ENCODE measurements around the gene ANKRD65. TPM values are rescaled to one million over a fixed set of nuclear protein-coding genes. Genes with fewer than 3 reads are reported as not detected.
A peak's percentile ranks its signal among the peaks of the same experiment; 100 is the strongest.

Gene ANKRD65
- total RNA-seq, 2 donors from 2014 or later, result 33.7 to 34.9 TPM

DNA sequence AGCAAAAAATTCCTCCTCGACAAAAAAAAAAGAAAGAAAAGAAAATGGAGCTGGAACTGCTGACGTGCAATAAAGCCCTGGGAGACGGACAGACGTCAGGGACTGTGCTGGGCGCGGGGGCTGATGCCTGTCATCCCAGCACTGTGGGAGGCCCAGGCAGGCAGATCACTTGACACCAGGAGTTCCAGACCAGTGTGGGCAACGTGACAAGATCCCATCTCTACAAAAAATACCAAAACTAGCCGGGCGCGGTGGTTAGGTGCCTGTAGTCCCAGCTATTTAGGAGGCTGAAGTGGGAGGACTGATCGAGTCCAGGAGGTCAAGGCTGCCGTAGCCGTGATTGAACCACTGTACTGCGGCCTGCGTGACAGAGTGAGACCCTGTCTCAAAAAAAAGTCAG lies 3.6 kb upstream of the ANKRD65 start:
- H3K9me3 ChIP-seq, result no peaks in the 10 kb centered on the region
- 84% methylated on average over 15 of the region's 15 CpGs for WGBS
- H3K36me3 ChIP-seq, result no peaks in the 10 kb centered on the region
- no peak for TF ChIP-seq POLR2A (IDR thresholded peaks at IDR 0.05)
- TF ChIP-seq, protein P1, sequence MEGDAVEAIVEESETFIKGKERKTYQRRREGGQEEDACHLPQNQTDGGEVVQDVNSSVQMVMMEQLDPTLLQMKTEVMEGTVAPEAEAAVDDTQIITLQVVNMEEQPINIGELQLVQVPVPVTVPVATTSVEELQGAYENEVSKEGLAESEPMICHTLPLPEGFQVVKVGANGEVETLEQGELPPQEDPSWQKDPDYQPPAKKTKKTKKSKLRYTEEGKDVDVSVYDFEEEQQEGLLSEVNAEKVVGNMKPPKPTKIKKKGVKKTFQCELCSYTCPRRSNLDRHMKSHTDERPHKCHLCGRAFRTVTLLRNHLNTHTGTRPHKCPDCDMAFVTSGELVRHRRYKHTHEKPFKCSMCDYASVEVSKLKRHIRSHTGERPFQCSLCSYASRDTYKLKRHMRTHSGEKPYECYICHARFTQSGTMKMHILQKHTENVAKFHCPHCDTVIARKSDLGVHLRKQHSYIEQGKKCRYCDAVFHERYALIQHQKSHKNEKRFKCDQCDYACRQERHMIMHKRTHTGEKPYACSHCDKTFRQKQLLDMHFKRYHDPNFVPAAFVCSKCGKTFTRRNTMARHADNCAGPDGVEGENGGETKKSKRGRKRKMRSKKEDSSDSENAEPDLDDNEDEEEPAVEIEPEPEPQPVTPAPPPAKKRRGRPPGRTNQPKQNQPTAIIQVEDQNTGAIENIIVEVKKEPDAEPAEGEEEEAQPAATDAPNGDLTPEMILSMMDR (IDR thresholded peaks at IDR 0.05), result no peak
- no peak for TF ChIP-seq POLR2AphosphoS5 (IDR thresholded peaks at IDR 0.05)
- no peak for DNase-seq (ENCODE audit: low spot score)
- H3K4me1 ChIP-seq (replicated peaks), result peaks cover 5% of the 10 kb centered on the region
- H3K4me3 ChIP-seq, result no peak overlapping the region
- no peaks in the 10 kb centered on the region for H3K27me3 ChIP-seq (replicated peaks; ENCODE audit: insufficient read depth)
- intact Hi-C loops (cut with DNase I), result no loop called here
- no peak overlapping the region for H3K27ac ChIP-seq

DNA sequence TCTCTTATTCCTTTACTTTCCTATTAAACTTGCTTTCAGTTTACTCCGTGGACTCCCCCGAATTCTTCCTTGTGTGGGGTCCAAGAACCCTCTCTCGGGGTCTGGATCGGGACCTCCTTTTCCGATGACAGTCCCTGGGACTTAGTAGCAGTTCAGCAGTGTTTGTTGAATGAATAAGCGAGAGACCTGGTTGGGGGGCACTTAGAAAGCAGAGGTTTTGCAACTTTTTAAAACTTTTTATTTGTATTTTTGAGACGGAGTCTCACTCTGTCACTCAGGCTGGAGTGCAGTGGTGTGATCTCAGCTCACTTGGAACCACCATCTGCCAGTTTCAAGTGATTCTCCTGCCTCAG lies 2.1 kb upstream of the ANKRD65 start:
- Histone ChIP-seq H3K27me3 (replicated peaks; ENCODE audit: insufficient read depth) (no peaks in the 10 kb centered on the region), H3K36me3 (no peaks in the 10 kb centered on the region), H3K27ac (no peak overlapping the region), H3K4me1 (replicated peaks) (peaks cover 6% of the 10 kb centered on the region), H3K4me3 (no peak overlapping the region), H3K9me3 (no peaks in the 10 kb centered on the region)
- 91% methylated on average over 7 of the region's 7 CpGs for WGBS
- DNase-seq (ENCODE audit: low spot score), result no peak
- intact Hi-C loops (cut with DNase I), result no loop called here
- TF ChIP-seq POLR2A (IDR thresholded peaks at IDR 0.05) (no peak), POLR2AphosphoS5 (IDR thresholded peaks at IDR 0.05) (no peak)
- TF ChIP-seq, protein P1 (IDR thresholded peaks at IDR 0.05), result no peak

DNA sequence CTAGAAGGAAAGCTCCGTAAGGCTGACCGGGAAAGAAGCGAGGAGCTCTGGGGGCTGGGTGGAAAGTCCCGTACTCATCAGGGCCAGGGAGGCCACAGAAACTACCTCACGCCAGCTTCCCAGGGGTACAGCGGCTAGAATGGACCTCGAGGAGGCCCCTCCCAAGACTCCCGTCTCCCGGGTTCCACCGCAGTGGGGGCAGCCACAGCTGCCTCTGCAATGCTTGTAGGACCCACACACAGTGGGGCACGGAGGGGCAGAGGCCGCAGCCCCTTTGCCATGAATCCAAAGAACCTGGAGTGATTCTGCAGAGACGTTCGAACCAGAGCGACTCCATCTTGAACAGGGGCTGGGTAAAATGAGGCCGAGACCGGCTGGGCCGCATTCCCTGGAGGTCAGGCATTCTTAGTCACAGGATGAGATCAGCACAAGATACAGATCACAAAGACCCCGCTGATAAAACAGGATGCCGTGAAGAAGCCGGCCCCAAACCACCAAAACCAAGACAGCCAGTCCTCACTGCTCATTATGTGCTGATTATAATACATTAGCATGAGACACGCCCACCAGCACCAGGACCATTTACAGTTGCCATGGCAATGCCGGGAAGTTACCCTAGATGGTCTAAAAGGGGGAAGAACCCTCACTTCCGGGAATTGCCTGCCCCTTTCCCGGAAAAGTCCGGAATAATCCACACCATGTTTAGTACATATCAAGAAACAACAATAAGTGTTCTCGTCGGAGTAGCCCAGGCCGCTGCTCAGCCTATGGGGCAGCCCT lies 1.6 kb upstream of the ANKRD65 start:
- peaks cover 6% of the 10 kb centered on the region for H3K4me1 ChIP-seq (replicated peaks)
- TF ChIP-seq, protein P1 (IDR thresholded peaks at IDR 0.05), result no peak
- H3K9me3 ChIP-seq, result no peaks in the 10 kb centered on the region
- DNase-seq (ENCODE audit: low spot score), result no peak
- H3K27ac ChIP-seq, result no peak overlapping the region
- no peak overlapping the region for H3K4me3 ChIP-seq
- H3K36me3 ChIP-seq, result no peaks in the 10 kb centered on the region
- 60% methylated on average over 29 of the region's 29 CpGs for WGBS
- intact Hi-C loops (cut with DNase I), result no loop called here
- no peaks in the 10 kb centered on the region for H3K27me3 ChIP-seq (replicated peaks; ENCODE audit: insufficient read depth)

- DNase-seq (ENCODE audit: low spot score), result no peak
- no peaks in the 10 kb centered on the region for H3K27me3 ChIP-seq (replicated peaks; ENCODE audit: insufficient read depth)
- H3K4me1 ChIP-seq (replicated peaks), result peaks cover 6% of the 10 kb centered on the region
- WGBS, result 81% methylated on average over 7 of the region's 7 CpGs
- H3K9me3 ChIP-seq, result no peaks in the 10 kb centered on the region
- no peaks in the 10 kb centered on the region for H3K36me3 ChIP-seq
- no peak for TF ChIP-seq POLR2A (IDR thresholded peaks at IDR 0.05)
- TF ChIP-seq, protein P1 (IDR thresholded peaks at IDR 0.05), result no peak
- no peak for TF ChIP-seq POLR2AphosphoS5 (IDR thresholded peaks at IDR 0.05)
- intact Hi-C loops (cut with DNase I), result no loop called here
- peak overlapping the region; percentile 64 to 77 for H3K27ac ChIP-seq
- H3K4me3 ChIP-seq, result no peak overlapping the region
These were observed 910 bp upstream of the ANKRD65 start for GRCh38 chr1:1421907-1422464.

- H3K4me1 ChIP-seq (replicated peaks), result peaks cover 6% of the 10 kb centered on the region
- H3K36me3 ChIP-seq, result no peaks in the 10 kb centered on the region
- TF ChIP-seq POLR2AphosphoS5 (IDR thresholded peaks at IDR 0.05), result no peak
- TF ChIP-seq POLR2A (IDR thresholded peaks at IDR 0.05), result no peak
- TF ChIP-seq, protein P1 (IDR thresholded peaks at IDR 0.05), result no peak
- DNase-seq (ENCODE audit: low spot score), result no peak
- intact Hi-C loops (cut with DNase I), result no loop called here
- peak overlapping the region; percentile 32 to 41 for H3K4me3 ChIP-seq
- 66% methylated on average over 7 of the region's 12 CpGs for WGBS
- peak overlapping the region; percentile 64 to 77 for H3K27ac ChIP-seq
- no peaks in the 10 kb centered on the region for H3K9me3 ChIP-seq
- H3K27me3 ChIP-seq (replicated peaks; ENCODE audit: insufficient read depth), result no peaks in the 10 kb centered on the region
These were observed 378 bp downstream of the ANKRD65 start for GRCh38 chr1:1420654-1421141.
